Keratinocyte (primary cell): ENCODE results near the gene CNOT4. TPM values are rescaled to one million over a fixed set of nuclear protein-coding genes. Genes with fewer than 3 reads are reported as not detected.

Source experiments
- DNase-seq: peaks from one replicate; pipeline ENCODE4 v3.0.0-alpha.2; 2011; ENCODE audit warnings: low read depth, missing footprints, low spot score
- FAIRE-seq: peaks from 2 replicates; lab custom pipeline; 2011; peaks lifted over from hg19 to GRCh38; lab: Jason Lieb, UNC
- H2AFZ ChIP-seq: 2 replicates; pipeline ENCODE4 v1.6.0; 2012; ENCODE audit warnings: low read length, control low read depth, inconsistent platforms; ENCODE audit not compliant: control insufficient read depth
- H3K27ac ChIP-seq: 2 replicates; pipeline ENCODE4 v1.5.1; 2011; ENCODE audit warnings: low read length; ENCODE audit not compliant: control insufficient read depth, insufficient read depth
- H3K27me3 ChIP-seq: 3 replicates; pipeline ENCODE4 v1.6.0; 2011; ENCODE audit warnings: low read length; ENCODE audit not compliant: control insufficient read depth, insufficient read depth; ENCODE audit errors: extremely low read depth
- H3K36me3 ChIP-seq, 2 experiments: 2 replicates in 1 of 2; 3 replicates in 1 of 2; pipeline ENCODE4 v1.5.1; 2011; ENCODE audit warnings: low read length in 2 of 2, mild to moderate bottlenecking in 1 of 2; ENCODE audit not compliant: control insufficient read depth in 2 of 2, insufficient read depth in 2 of 2; ENCODE audit errors: extremely low read depth in 1 of 2
- H3K4me1 ChIP-seq: 3 replicates; pipeline ENCODE4 v1.5.1; 2011; ENCODE audit warnings: low read length; ENCODE audit not compliant: control insufficient read depth, insufficient read depth; ENCODE audit errors: extremely low read depth
- H3K4me2 ChIP-seq: 3 replicates; pipeline ENCODE4 v1.6.0; 2011; ENCODE audit warnings: low read depth, low read length; ENCODE audit not compliant: control insufficient read depth, insufficient read depth; ENCODE audit errors: extremely low read depth
- H3K4me3 ChIP-seq, 3 experiments: fragments of 200-600 bp in 1 of 3; sonication (generic) in 1 of 3; 2 replicates in 2 of 3; 3 replicates in 1 of 3; pipeline ENCODE4 v1.5.1; 2011 to 2016; ENCODE audit warnings: low read length in 3 of 3, mild to moderate bottlenecking in 3 of 3, control low read depth in 2 of 3, inconsistent platforms in 1 of 3, low read depth in 1 of 3, mixed read lengths in 1 of 3, mixed run types in 1 of 3, moderate library complexity in 1 of 3; ENCODE audit not compliant: control insufficient read depth in 2 of 3, insufficient read depth in 2 of 3; ENCODE audit errors: extremely low read depth in 1 of 3
- H3K79me2 ChIP-seq: 2 replicates; pipeline ENCODE4 v1.6.0; 2012; ENCODE audit warnings: low read length; ENCODE audit not compliant: control insufficient read depth, insufficient read depth
- H3K9ac ChIP-seq: 3 replicates; pipeline ENCODE4 v1.6.0; 2011; ENCODE audit warnings: low read length; ENCODE audit not compliant: control insufficient read depth, insufficient read depth; ENCODE audit errors: extremely low read depth
- H3K9me1 ChIP-seq: 3 replicates; pipeline ENCODE4 v1.6.0; 2011; ENCODE audit warnings: low read length; ENCODE audit not compliant: control insufficient read depth, insufficient read depth; ENCODE audit errors: extremely low read depth
- H3K9me3 ChIP-seq: 2 replicates; pipeline ENCODE4 v1.5.1; 2012; ENCODE audit warnings: low read depth, low read length; ENCODE audit not compliant: control insufficient read depth
- H4K20me1 ChIP-seq: 3 replicates; pipeline ENCODE4 v1.6.0; 2011; ENCODE audit warnings: low read length; ENCODE audit not compliant: control insufficient read depth, insufficient read depth; ENCODE audit errors: extremely low read depth
- CTCF ChIP-seq, 3 experiments: IDR thresholded peaks in 1 of 3; conservative IDR thresholded peaks in 1 of 3; optimal IDR thresholded peaks in 1 of 3; 2 replicates in 2 of 3; 3 replicates in 1 of 3; pipeline versions ENCODE3 to v1.5.1; 2011; ENCODE audit warnings: low read length in 3 of 3, mild to moderate bottlenecking in 3 of 3, moderate library complexity in 2 of 3, control low read depth in 1 of 3, inconsistent platforms in 1 of 3; ENCODE audit not compliant: insufficient read depth in 2 of 3; ENCODE audit errors: extremely low read depth in 1 of 3
- EZH2 ChIP-seq: IDR thresholded peaks from one replicate; pipeline ENCODE4 v1.6.1; 2012; ENCODE audit warnings: inconsistent platforms, mild to moderate bottlenecking, low read length, moderate library complexity
- dilution Hi-C: fragments of 300-500 bp; cut with MboI; formaldehyde crosslinking; loops from one replicate; pipeline ENCODE4 v1.7.0; 2020; ENCODE audit warnings: low sequenced_read_pairs; ENCODE audit not compliant: extremely low pct_ligation_motif_present
- polyA plus RNA-seq, 5 experiments: library from polyadenylated mRNA; depleted of rRNA in 3 of 5; stranded (reverse) in 3 of 5; stranded (forward) in 1 of 5; unstranded in 1 of 5; fragments of >200 nt; gene quantifications; 1 replicate in 1 of 5; 2 replicates in 3 of 5; 3 replicates in 1 of 5; pipeline versions ENCODE4 v1.2.1 to v1.2.3, GENCODE V29; 2011 to 2012; ENCODE audit warnings: missing spikeins in 2 of 5, low read depth in 1 of 5, low replicate concordance in 1 of 5

Gene CNOT4
- polyA plus RNA-seq, 1 donor (not counting 4 experiments of a cell fraction or from before 2014, with no cell fraction given) = 11.4 TPM

GRCh38 chr7:135341049-135341448, 168.9 kb downstream of the CNOT4 start:
- peaks cover 5% of the 10 kb centered on the region for H3K27me3 ChIP-seq
- H3K9ac ChIP-seq = no peak overlapping the region
- peaks cover 5% of the 10 kb centered on the region for H3K4me1 ChIP-seq
- no peak overlapping the region for H2AFZ ChIP-seq
- dilution Hi-C loops = no loop called here
- DNase-seq (no peak), FAIRE-seq (no peak)
- H3K79me2 ChIP-seq = no peaks in the 10 kb centered on the region
- TF ChIP-seq EZH2 (no peak), CTCF (optimal IDR thresholded peaks at IDR 0.05 in 1 of 3, IDR thresholded peaks at IDR 0.05 in 1 of 3, conservative IDR thresholded peaks at IDR 0.05 in 1 of 3; ENCODE audit: extremely low read depth in 1 of 3, insufficient read depth in 2 of 3, low read length in 3 of 3) (no peak)
- no peaks in the 10 kb centered on the region for H3K36me3 ChIP-seq
- no peak overlapping the region for H3K4me3 ChIP-seq
- H3K27ac ChIP-seq = no peak overlapping the region
- H4K20me1 ChIP-seq = no peaks in the 10 kb centered on the region
- H3K9me3 ChIP-seq = no peaks in the 10 kb centered on the region
- no peaks in the 10 kb centered on the region for H3K9me1 ChIP-seq
- H3K4me2 ChIP-seq = no peak overlapping the region

DNA sequence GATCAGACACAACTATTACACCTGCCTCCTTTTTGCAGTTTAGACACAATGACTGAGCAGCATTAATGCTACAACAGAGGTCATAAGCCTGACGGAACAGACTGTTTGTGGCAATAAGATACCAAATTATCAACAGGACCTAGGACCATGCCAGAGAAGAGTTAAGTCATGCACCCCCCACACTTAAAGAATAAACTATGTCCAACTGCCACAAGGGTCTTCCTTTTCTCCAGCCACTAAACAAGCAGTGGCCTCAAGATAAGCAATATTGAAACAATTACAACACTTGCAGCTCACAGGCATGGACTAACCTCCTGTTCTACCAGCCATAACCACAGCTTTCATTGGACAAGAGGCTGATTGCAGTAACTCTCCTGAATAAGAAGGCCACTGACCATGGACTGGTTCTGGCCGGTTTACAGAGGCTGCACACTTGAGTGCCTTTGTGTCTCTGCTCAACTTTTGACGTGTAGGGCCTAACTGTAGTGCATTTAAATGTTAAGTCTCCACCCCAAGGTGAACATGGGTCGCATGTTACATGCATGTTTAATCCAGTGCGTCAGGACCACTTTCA, 171.8 kb downstream of the CNOT4 start:
- FAIRE-seq (no peak), DNase-seq (no peak)
- Histone ChIP-seq H3K36me3 (no peaks in the 10 kb centered on the region), H4K20me1 (no peaks in the 10 kb centered on the region), H3K27ac (no peak overlapping the region), H2AFZ (no peak overlapping the region), H3K27me3 (peaks cover 5% of the 10 kb centered on the region), H3K9me3 (no peaks in the 10 kb centered on the region), H3K4me3 (no peak overlapping the region), H3K4me2 (no peak overlapping the region), H3K79me2 (no peaks in the 10 kb centered on the region), H3K4me1 (peaks cover 29% of the 10 kb centered on the region), H3K9me1 (no peaks in the 10 kb centered on the region), H3K9ac (no peak overlapping the region)
- dilution Hi-C loops = no loop called here
- no peak for TF ChIP-seq EZH2
- TF ChIP-seq CTCF (optimal IDR thresholded peaks at IDR 0.05 in 1 of 3, IDR thresholded peaks at IDR 0.05 in 1 of 3, conservative IDR thresholded peaks at IDR 0.05 in 1 of 3; ENCODE audit: extremely low read depth in 1 of 3, insufficient read depth in 2 of 3, low read length in 3 of 3) = no peak
